Bronchial epithelial cell (primary cell): ENCODE measurements around the gene ZNF554. TPM values are rescaled to one million over a fixed set of nuclear protein-coding genes. Genes with fewer than 3 reads are reported as not detected.

Experiments used
- DNase-seq: peaks from one replicate; pipeline ENCODE4 v3.0.0-alpha.2; 2010; ENCODE audit warnings: low read depth
- FAIRE-seq: peaks from 2 replicates; lab custom pipeline; 2011; peaks lifted over from hg19 to GRCh38; lab: Jason Lieb, UNC
- H3K27me3 ChIP-seq: 2 replicates; pipeline ENCODE4 v1.5.1; 2011; ENCODE audit warnings: low read length; ENCODE audit not compliant: control insufficient read depth, insufficient read depth
- H3K36me3 ChIP-seq: 2 replicates; pipeline ENCODE4 v1.5.1; 2011; ENCODE audit warnings: low read length; ENCODE audit not compliant: control insufficient read depth, insufficient read depth
- H3K4me3 ChIP-seq: 2 replicates; pipeline ENCODE4 v1.5.1; 2011; ENCODE audit warnings: mild to moderate bottlenecking, low read depth, low read length, control low read depth
- total RNA-seq: library from RNA; depleted of rRNA; stranded (reverse); fragments of >200 nt; gene quantifications from 2 replicates; pipeline ENCODE4 v1.2.1, GENCODE V29; 2014
- TF ChIP-seq, protein P1 (sequence below): IDR thresholded peaks from 2 replicates; pipeline ENCODE4 v1.5.1; 2011; ENCODE audit warnings: mild to moderate bottlenecking, moderate library complexity, low read length, control low read depth, inconsistent platforms; ENCODE audit not compliant: insufficient read depth, severe bottlenecking

Gene ZNF554
- total RNA-seq, 1 donor from 2014 or later: 3.9 TPM

GRCh38 chr19:2782936-2783780 is 36.5 kb upstream of the ZNF554 start, which contains the start of gene SGTA:
Gene SGTA (minus strand): TSS chr19:2783273. CDS start chr19:2769068, 14,205 bp downstream.
- Histone ChIP-seq H3K4me3 (peak within 1 kb of the TSS; percentile 89), H3K36me3 (peaks cover 4% of the 10 kb centered on the region), H3K27me3 (no peaks in the 10 kb centered on the region)
- FAIRE-seq: peak; percentile 40
- DNase-seq: peak; percentile 96
- TF ChIP-seq, protein P1, sequence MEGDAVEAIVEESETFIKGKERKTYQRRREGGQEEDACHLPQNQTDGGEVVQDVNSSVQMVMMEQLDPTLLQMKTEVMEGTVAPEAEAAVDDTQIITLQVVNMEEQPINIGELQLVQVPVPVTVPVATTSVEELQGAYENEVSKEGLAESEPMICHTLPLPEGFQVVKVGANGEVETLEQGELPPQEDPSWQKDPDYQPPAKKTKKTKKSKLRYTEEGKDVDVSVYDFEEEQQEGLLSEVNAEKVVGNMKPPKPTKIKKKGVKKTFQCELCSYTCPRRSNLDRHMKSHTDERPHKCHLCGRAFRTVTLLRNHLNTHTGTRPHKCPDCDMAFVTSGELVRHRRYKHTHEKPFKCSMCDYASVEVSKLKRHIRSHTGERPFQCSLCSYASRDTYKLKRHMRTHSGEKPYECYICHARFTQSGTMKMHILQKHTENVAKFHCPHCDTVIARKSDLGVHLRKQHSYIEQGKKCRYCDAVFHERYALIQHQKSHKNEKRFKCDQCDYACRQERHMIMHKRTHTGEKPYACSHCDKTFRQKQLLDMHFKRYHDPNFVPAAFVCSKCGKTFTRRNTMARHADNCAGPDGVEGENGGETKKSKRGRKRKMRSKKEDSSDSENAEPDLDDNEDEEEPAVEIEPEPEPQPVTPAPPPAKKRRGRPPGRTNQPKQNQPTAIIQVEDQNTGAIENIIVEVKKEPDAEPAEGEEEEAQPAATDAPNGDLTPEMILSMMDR: peak; percentile 58

DNA sequence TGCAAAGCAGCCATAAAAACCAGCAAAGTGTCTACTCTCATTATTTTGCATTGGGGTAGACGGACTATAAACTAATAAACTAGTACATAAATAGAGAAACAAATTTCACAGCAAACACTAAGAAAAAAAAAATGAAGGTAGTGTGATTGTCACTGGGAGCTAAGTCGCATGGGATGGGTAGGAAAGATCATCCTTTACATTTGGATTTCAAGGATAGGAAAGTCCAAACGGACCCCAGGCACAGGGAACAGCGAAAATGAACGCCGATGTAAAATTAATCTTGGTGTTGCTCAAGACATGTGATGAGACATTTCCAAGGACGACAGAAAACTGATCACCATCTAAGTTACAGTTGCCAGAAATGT is 35.9 kb upstream of the ZNF554 start:
- H3K27me3 ChIP-seq: no peaks in the 10 kb centered on the region
- peak overlapping the region; percentile 24 for H3K4me3 ChIP-seq
- FAIRE-seq: no peak
- TF ChIP-seq, protein P1: no peak
- peaks cover 4% of the 10 kb centered on the region for H3K36me3 ChIP-seq
- DNase-seq: no peak

- FAIRE-seq (no peak), DNase-seq (peak; percentile 93)
- H3K36me3 ChIP-seq: peaks cover 2% of the 10 kb centered on the region
- H3K27me3 ChIP-seq: no peaks in the 10 kb centered on the region
- H3K4me3 ChIP-seq: peak within 1 kb of the TSS; percentile 96
- TF ChIP-seq, protein P1: no peak
Measured at GRCh38 chr19:2785244-2785997, 34.2 kb upstream of the ZNF554 start, which contains the start of gene THOP1. Gene THOP1 (plus strand): TSS chr19:2785503. CDS start chr19:2785663, 160 bp downstream.

DNA sequence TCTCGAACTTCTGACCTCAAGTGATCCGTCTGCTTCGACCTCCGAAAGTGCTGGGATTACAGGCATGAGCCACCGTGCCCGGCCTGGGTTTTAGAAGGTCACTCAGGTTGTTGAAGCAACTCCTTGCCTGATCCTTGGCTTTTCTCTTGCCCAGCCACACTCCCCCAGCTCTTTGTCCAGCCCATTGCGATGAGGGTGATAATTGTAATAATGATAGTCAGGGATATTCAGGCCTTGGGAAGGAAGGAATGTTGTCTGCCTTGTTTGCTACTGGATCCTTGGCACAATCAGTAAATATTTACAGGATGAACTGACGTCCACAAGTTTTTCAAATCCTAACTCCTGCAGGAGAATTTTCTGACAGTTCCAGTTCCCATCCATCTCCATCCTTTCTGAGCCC is 32.6 kb upstream of the ZNF554 start:
- FAIRE-seq (no peak), DNase-seq (no peak)
- no peak overlapping the region for H3K4me3 ChIP-seq
- TF ChIP-seq, protein P1: no peak
- H3K27me3 ChIP-seq: no peaks in the 10 kb centered on the region
- H3K36me3 ChIP-seq: peaks cover 7% of the 10 kb centered on the region

DNA sequence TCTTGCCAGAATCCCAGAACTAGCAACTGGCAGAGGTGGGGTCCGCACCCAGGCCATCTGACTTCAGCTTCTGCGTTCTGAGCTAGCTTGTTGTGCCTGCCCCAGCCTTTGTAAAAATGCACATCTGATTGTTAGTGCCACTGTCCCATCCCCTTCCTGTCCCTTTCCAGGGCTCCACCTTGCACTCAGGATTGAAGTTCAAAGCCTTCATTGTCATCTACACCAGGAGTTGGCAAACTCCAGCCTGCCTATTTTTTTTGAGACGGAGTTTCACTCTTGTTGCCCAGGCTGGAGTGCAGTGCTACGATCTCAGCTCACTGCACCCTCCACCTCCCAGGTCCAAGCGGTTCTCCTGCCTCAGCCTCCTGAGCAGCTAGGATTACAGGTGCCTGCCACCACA is 31.4 kb upstream of the ZNF554 start:
- no peaks in the 10 kb centered on the region for H3K27me3 ChIP-seq
- H3K4me3 ChIP-seq: no peak overlapping the region
- DNase-seq: no peak
- TF ChIP-seq, protein P1: no peak
- peaks cover 7% of the 10 kb centered on the region for H3K36me3 ChIP-seq
- no peak for FAIRE-seq
